Measurements from ENCODE around the gene HOXB2. TPM values are rescaled to one million over a fixed set of nuclear protein-coding genes. Genes with fewer than 3 reads are reported as not detected.

The HOXB2 gene
- total and polyA plus RNA-seq, 9 of the 15 experiments (the other 6 are each of a cell fraction or from before 2014, with no cell fraction given) = 2.1 to 97.7 (median 21.2) TPM

GRCh38 chr17:48500435-48501426, 44.2 kb downstream of the HOXB2 start (continued):
- TF ChIP-seq ESRRB (CRISPR knock-in tag; IDR thresholded peaks at IDR 0.05; ENCODE audit: borderline replicate concordance) = no peak
- TF ChIP-seq NR4A1 (CRISPR knock-in tag; IDR thresholded peaks at IDR 0.05) = no peak
- TF ChIP-seq NR4A1 (tag; IDR thresholded peaks at IDR 0.05) = no peak
- TF ChIP-seq SETDB1 (IDR thresholded peaks at IDR 0.05; ENCODE audit: low read length) = no peak
- no peak for TF ChIP-seq PCBP1 (IDR thresholded peaks at IDR 0.05; ENCODE audit: low read depth, low read length, poor library complexity, severe bottlenecking)
- no peak for TF ChIP-seq FOS (IDR thresholded peaks at IDR 0.05; ENCODE audit: extremely low read depth, insufficient read length)
- no peak for TF ChIP-seq ZNF165 (CRISPR knock-in tag; IDR thresholded peaks at IDR 0.05; ENCODE audit: borderline replicate concordance)
- TF ChIP-seq ZNF184 (CRISPR knock-in tag; IDR thresholded peaks at IDR 0.05) = no peak
- no peak for TF ChIP-seq MLX (CRISPR knock-in tag; conservative IDR thresholded peaks at IDR 0.05)
- TF ChIP-seq ZNF224 (CRISPR knock-in tag; IDR thresholded peaks at IDR 0.05) = no peak
- TF ChIP-seq RAD21 (CRISPR knock-in tag; conservative IDR thresholded peaks at IDR 0.05 in 1 of 2, IDR thresholded peaks at IDR 0.05 in 1 of 2) = peak; percentile 67 to 86
- no peak for TF ChIP-seq ZNF143 (CRISPR knock-in tag; IDR thresholded peaks at IDR 0.05)
- TF ChIP-seq CCAR2 (IDR thresholded peaks at IDR 0.05; ENCODE audit: low read depth, low read length) = no peak
- no peak for TF ChIP-seq SPI1 (IDR thresholded peaks at IDR 0.05; ENCODE audit: borderline replicate concordance, low read depth, low read length)
- TF ChIP-seq ARID3B (CRISPR knock-in tag; IDR thresholded peaks at IDR 0.05; ENCODE audit: borderline replicate concordance) = no peak
- TF ChIP-seq YY1 (IDR thresholded peaks at IDR 0.05; ENCODE audit: borderline replicate concordance in 1 of 3, control insufficient read depth in 1 of 3, extremely low read depth in 1 of 3, insufficient read depth in 3 of 3, insufficient read length in 1 of 3, insufficient replicate concordance in 2 of 3, low read depth in 1 of 3, low read length in 2 of 3) = peak in 1 of 3 experiments; percentile 24
- TF ChIP-seq ERF (CRISPR knock-in tag; IDR thresholded peaks at IDR 0.05) = no peak
- no peak for TF ChIP-seq TEAD1 (CRISPR knock-in tag; IDR thresholded peaks at IDR 0.05)
- no peak for TF ChIP-seq ZNF511 (CRISPR knock-in tag; IDR thresholded peaks at IDR 0.05)
- TF ChIP-seq HDAC2 (IDR thresholded peaks at IDR 0.05) = peak; percentile 69; the same call in 1 of the 2 replicates
